NCI-H82 treated with DMSO at 0.1 percent for 48 hours (cell line): ENCODE data around the gene EDA.
A peak's percentile ranks its signal among the peaks of the same experiment; 100 is the strongest.

Experiments
- DNase-seq: peaks from one replicate; lab custom pipeline; 2025; ENCODE audit not compliant: unreplicated experiment; lab: John Stamatoyannopoulos, UW

EDA gene

DNA sequence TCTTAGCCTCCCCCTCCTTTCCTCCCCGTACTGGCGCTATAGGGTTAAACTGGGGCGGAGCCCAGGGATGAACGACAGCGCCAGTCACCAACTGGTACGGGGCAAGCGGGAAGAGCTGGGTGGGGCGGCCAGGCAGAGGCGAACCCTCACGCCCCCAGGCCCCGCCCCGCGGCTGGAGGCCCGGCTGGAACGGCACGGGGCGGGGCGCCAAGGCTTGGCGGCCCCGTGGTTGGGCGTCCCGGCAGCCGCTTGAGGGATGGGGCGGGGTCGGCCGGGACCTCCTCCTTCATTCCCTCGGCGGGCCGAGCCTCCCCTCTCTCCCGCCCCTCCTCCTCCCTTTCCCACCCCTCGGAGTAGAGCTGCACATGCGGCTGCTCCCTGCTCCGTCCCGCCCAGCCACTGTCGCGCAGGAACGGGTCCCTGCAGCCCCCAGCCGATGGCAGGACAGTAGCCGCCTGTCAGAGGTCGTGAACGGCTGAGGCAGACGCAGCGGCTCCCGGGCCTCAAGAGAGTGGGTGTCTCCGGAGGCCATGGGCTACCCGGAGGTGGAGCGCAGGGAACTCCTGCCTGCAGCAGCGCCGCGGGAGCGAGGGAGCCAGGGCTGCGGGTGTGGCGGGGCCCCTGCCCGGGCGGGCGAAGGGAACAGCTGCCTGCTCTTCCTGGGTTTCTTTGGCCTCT lies at the start of gene EDA:
TSS of gene EDA (plus strand) at position 335 of the 678 bp plus-strand sequence.
- DNase-seq = peak; percentile 86

DNA sequence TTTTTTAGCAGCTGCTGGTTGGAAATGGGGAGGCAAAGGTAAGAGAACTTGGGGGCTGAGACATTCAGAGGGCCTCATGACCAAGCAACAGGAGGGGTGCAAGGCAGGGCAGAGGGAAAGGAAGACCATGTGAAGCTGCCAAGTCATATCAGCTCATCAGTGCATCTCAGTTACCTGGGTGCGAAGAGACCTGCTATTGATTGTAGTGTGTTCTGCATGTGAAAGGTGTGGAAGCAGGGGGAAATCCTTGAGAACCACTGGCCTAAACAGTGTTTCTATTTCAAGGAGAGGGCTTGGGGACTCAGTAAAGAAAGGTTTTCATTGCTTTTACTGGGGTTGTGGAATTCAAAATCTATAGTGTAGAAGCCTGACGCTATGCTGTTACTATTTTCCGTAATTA lies 47.1 kb upstream of the EDA start:
- no peak for DNase-seq

DNA sequence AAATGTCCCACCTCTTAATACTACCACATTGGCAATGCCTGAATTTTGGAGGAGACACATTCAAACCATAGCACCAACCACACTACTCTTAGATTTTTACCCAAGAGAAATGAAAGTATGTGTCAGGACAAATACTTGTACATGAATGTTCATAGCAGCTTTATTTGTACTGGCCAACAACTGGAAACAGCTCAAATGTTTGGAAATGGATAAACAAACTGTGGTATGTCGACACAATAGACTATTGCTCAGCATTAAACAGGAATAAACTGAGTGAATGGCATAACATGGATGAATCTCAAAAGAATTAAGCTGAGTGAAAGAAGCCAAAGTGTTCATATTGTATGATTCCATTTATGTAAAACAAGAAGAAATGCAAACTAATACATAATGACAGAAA lies 18.5 kb upstream of the EDA start:
- no peak for DNase-seq

DNA sequence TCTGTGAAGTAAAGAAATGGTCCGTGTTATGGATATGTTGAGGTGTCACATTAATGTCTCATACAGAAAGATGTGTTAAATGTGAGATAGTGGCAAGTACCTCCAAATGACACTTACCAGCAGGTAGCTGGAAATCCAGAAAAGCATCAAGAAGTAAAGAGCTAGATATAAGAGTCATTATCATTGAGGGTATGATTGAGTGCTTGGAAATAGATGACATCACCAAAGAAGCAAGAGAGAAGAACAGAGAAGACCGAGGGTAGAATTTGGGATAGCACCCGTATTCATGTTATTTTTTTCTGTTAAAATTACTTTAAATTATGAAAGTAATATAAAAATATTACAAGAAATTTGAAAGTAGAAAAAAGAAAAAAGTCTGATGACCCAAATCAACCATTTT lies 15.7 kb upstream of the EDA start:
- no peak for DNase-seq

DNA sequence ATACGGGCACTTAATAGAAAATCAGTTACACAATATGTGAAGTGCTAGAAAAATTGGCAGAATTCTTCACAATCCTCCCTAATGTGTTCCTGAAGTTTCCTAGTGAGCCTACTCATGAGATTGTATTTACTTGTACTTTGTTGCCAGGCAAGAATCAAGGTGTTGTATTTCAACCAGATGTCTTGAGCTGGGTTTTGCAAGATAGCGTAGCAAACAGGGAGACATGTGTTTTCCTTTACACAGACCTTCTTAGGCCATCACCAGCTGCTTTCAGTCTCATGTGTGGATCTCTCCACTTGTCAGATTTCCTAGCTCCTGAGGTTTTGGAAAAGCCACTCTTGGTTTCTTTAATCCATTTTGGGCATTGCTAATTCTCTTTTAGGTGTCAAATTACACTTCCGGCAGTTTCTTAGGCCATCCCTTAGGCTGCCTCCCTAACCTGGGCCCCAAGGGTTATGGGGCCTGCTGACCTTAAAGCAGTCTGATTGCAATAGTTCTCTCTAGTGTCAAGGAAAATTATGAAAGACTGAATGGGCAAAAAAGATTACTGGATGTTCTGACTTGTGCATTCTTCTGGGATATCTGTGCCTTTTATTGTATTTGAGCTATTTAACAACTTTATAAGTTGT lies 12.2 kb upstream of the EDA start:
- peak; percentile 82 for DNase-seq

DNA sequence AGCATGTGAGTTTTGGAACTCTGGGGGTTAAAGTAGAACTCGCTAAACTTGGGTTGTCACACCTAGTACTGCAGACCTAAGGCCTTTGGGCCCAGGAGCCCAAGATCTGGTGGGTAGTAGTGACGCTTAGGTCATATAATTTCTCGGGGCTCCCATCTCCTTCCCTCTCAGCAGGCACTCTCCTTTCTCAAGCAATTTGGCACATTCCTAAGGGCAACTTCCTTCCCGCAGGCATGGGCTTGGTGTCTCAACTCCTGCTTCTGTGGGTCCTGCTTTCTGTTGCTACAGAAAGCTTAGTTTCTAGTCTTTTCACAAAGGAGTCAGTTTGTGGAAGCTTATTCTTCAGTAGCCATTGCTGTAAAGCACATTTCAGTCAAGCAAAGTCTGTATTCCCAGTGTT lies 10.4 kb upstream of the EDA start:
- no peak for DNase-seq

DNA sequence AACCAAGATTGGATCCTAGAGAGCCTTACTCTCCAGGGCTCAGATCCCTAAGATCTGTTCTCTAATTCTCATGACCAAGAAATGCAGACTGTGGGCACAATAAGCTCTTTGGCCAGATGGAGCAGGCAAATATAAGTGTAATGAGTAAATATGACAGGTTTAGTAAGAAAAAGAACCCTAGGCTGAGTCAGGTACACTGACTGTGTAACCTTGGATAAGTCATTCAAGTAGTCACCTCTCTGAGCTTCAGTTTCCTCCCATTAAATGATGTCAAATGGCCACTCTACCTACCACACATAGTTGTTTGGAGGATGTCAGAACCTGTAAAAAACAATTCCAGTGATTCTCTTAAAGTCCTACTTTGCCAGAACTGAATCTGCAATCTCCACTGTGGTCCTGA lies 8.3 kb upstream of the EDA start:
- no peak for DNase-seq

DNA sequence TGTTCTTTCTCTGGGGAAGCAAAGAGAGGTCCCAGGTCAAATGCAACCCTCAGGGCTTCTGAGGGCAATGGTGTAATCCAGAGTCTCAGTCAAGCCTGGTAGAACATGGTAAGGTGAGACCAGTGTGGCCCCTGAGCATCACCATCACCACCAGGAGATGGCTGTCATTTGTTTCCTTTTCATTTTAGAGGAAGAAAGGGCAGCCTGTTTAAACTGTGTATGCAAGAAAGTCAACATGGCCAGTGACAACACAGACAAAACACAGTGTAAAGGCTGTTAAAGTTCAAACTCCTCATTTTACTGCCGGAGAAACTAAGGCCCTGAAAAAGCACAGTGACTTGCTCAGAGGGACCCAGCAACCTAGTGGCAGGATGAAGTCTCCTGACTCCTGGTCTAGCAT lies 2.0 kb upstream of the EDA start:
- DNase-seq = no peak

DNA sequence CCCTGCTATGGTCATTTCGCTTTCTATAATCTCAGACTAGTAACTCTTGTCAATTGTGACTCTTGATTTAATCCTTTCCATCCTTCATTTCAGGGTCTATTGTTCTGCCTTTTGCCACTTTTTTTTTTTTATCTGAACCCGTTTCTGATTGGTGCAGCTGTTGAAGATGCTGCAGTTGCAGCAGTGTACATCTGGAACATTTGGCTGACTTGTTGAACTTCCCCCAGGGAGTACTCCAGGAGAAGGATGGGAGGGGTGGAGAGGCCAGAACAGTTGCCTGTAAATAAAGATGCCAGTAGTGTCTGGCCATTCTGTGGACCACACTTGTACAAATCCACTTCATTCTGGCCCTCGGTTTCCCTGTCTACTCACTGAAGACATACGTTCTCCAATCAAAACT lies 1.0 kb upstream of the EDA start:
- DNase-seq = no peak

DNA sequence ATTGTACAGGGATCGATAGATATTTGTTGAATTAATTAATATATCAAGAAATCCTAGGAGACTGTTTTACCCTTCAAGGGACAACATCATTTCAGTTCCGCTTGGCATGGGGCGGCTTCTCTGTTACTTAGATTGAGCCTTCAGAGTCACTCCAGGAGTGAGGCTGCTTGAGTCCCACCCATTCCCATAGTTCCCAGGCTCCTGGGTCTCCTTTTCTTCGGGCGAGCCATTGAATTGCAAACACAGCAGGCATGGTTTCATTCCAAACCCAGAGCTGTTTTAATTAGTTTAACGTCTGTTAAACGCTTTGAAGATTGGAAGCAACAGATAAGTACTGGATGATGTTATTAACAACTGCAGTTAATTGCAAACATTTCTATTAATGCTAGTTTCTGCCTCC lies 571 bp upstream of the EDA start:
- DNase-seq = no peak

DNA sequence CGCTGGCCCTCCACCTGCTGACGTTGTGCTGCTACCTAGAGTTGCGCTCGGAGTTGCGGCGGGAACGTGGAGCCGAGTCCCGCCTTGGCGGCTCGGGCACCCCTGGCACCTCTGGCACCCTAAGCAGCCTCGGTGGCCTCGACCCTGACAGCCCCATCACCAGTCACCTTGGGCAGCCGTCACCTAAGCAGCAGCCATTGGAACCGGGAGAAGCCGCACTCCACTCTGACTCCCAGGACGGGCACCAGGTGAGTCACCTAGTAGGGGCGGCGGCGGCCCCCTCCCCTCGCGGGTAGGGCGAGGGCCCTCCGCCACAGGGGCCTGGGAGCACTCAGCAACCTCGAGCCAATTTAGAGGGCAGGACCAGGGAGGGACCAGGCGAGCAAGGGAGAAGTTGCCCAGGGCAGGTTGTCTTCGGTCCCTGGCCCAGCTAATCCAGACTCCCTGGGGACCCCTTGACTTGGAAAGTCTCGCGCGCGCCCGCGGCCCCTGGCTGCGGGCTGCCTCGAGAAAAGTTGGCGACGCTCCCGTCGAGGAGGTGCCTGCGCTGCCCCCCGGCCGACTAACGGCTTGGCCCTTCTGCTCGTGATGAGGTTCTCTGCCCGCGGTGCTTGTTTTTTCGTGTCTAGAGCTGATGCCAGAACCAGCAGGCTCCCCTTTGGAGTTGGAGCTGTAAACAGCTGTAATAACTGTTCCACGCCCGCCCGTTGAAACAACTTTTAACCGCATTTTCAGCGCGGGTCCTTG lies 717 bp downstream of the EDA start:
- DNase-seq = no peak

DNA sequence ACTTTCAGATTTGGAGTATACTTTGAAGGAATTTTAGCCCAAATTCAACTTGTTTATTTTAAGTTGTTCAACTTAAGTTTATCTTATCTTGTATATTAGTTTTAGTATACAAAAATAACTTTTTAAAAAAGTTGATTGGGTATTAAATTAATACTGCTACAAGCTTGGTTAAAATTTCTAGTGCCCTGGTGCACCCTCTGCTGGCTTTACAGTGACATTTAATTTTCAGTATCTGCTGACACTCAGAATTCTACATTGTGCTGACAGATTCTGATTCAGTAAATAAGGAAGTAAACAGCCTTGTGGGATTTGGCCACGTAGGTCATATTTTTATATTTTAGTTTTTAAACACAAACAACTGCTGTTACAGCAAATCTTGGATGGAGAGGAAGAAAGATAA lies 2.9 kb downstream of the EDA start:
- DNase-seq = peak; percentile 3

DNA sequence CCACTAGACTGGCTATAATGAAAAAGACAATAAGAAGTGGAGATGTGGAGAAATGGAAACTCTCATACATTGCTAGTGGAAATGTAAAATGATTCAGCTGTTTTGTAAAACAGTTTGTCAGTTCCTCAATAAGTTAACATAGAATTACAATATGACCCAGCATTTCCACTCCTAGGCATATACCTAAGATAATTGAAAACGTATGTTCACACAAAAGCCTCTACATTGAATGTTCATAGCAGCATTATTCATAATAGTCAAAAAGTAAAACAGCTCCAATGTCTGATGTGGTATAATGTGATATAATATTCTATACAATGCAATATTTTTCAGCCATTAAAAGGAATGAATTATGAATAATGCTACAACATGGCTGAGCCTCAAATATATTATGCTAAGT lies 10.2 kb downstream of the EDA start:
- no peak for DNase-seq

DNA sequence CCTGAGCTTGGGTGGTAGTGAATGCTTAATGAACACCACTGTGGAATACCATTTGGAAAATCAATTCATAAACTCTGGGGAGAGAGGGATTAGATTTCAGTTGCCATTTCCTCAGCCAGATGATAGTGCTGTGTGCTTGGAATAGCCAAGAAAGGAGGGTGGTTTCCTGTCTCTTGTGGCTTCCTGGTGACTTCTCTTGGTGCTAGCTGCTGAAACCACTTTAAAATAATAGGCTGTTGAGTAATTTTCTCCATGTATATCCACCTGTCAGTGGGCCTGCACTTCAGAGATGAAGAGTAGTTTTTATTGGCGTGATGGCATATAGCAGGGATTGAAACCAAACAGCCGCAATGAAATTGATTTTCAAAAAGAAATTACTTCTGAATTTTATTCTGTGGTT lies 11.8 kb downstream of the EDA start:
- DNase-seq = no peak

DNA sequence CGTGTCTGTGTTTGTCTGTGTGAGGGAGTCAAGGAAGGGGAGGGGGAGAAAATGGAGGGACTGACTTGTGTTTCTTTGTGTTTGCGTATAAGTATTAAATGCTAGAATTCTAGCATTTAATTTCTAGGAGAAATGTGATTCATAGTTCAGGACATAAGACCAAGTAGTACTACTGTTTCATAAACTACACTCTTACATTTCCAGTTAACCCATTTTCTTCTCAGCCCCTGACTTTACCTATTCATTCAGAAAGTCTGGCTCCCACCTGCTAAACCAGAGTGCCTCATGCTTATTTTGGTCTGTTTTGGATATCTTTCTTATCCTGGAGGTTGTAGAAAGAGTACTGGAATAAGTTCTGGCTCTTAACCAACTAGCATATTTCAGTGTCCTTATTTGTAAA lies 14.2 kb downstream of the EDA start:
- no peak for DNase-seq

DNA sequence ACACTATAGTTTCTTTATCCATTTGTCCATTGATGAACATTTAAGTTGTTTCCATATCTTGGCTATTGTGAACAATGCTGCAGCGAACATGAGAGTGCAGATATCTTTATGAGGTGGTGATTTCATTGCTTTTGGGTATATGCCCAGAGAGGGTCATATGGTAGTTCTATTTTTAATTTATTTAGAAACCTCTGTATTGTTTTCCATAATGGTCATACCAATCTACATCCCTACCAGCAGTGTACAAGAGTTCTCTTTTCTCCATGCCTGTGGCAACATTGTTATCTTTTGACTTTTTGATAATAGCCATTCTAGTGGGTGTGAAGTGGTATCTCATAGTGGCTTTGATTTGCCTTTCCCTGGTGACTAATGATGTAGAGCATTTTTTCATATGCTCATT lies 48.8 kb downstream of the EDA start:
- no peak for DNase-seq

DNA sequence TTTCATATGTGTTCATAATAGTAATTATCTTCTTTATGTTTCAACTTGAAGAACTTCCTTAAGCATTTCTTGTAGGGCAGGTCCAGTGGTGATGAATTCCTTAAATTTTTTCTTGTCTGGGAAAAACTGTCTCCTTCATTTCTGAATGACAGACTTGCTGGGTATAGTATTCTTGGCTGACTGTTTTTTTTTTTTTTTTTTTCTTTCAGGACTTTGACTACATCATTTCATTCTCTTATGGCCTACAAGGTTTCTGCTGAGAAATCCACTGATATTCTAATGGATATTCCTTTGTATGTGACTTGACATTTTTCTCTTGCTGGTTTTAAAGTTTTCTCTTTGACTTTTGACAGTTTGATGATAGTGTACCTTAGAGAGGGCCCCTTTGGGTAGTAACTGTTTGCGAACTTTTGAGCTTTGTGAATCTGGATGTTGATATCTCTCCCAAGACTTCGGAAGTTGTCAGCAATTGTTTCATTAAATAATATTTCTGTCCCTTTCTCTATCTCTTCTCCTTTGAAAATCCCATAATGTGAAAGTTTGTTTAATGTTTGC lies 54.2 kb downstream of the EDA start:
- no peak for DNase-seq

DNA sequence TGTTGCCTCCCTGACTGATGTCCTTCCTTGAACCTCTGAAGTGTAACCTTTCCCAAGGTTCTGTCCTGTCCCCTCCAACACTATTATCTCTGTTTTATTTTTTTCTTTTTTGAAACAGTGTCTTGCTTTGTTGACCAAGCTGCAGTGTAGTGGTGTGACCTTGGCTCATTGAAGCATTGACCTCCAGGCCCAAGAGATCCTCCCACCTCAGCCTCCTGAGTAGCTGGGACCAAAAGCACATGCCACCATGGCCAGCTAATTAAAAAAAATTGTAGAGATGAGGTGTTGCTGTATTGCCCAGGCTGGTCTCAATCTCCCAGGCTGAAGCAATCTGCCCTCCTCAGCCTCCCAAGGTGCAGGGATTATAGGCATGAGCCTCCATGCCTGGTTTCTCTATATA lies 59.0 kb downstream of the EDA start:
- DNase-seq = no peak

DNA sequence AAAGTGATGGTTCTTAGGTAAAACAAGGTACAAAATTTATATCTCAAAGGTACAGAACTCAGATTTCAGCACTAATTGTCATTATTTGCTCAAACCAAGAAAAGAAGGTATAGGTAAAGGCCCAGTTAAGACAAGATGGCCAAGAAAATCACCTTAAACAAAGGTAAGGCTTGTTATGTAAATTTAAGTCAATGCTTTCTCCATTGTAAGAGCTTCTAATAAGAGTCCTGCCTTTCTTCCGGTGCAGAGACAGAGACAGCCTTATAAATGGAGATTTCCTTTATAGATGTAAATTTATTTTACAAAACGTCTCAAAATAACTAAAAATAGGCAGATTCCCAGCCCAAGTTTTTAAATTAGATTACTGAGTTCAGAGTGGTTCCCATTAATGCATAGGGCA lies 89.9 kb downstream of the EDA start:
- DNase-seq = no peak

DNA sequence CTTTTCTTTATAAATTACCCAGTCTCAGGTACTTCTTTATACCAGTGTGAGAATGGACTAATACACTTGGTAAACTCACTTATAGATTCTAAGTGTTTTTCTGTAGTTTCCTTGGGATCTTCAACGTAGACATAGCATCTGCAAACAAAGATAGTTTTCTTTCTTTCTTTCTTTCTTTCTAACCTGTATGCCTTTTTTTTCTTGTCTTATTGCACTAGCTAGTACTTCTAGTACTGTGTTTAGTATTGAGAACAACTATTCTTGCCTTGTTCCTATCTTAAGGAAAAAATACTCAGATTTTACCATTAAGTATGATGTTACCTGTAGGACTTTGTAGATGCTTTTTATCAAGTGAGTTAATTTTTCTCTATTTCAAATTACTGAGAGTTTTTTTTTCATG lies 102.2 kb downstream of the EDA start:
- no peak for DNase-seq

DNA sequence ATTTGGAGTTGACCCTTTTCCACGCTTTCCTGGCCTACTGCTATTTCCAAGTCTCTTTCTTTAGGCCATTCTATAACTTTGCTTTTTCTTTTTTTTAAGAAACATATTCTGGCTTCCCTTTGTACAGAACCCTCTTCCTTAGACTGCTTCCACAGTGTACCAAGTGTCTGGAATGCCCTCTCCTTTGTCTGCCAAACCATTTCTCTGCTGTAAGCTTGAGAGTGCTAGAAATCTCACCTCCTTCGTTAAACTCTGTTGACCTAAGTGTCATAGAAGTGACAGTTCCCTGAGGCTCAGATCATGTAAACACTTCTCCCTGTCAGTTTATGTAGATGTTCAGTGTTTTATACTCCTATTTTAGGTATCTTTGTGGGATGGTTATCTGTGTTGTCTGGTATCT lies 108.4 kb downstream of the EDA start:
- no peak for DNase-seq

DNA sequence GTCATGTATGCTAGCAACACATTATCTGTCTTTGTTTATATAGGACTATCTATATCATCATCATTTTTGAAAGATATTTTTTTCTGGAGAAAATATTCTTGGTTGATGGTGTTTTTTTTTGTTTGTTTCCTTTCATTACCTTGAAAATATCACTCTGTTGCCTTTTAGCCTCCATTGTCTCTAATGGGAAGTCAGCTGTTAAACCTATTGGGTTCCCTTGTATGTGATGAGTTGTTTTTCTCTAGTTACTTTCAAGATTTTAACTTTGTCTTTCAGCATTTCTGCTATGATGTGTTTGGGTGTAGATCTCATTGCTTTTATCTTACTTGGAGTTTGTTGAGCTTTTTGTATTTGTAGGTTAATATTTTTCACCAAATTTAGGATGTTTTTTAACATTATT lies 124.4 kb downstream of the EDA start:
- no peak for DNase-seq
